ENCODE results near the gene LRRC49. TPM values are rescaled to one million over a fixed set of nuclear protein-coding genes. Genes with fewer than 3 reads are reported as not detected.
"Not testable (repeated sequence)": the region's sequence is repeated elsewhere in the genome, so short reads cannot be mapped to it uniquely, and the experiment has no call there.

Gene LRRC49
- total RNA-seq, 1 donor from 2014 or later, result not detected

DNA sequence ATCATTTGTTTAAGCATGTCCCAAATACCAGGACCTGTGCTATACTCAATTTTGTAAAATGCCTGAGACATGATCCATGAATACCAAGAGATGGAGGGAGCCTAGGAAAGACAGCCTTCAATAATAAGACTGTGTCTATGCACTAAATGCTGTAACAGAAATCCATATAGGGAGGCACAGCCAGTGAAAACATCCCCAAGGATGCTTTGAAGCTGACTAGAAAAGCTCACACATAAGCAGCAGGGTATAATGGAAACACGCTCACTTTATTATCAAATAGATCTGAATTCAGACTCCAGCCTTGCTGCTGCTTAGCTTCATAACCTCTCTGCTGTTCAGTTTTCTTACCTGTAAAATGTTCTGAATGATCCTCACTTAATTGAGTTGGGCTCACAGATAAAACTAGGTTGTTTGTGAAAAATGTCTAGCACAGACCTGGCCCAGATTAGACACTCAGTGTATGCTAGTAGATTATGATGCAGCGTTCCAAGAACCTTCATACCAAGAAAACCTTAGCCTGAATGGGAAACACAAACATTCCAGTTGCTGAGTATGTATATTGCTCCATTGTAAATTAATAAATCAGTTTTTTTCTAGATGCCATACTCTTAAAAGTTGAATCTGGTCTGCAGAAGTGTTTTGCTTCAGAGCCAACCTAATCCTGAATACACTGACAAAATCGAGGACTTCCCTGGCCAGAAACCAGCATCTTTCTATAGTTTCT lies 34.9 kb upstream of the LRRC49 start:
- H3K27ac Mint-ChIP-seq, result no peak overlapping the region
- intact Hi-C loops (cut with micrococcal nuclease), result no loop called here
- H3K27me3 Mint-ChIP-seq (ENCODE audit: insufficient read depth), result peaks cover 35% of the 10 kb centered on the region
- DNase-seq (ENCODE audit: low spot score), result no peak
- no peak overlapping the region for H3K4me3 Mint-ChIP-seq
- no peaks in the 10 kb centered on the region for H3K36me3 Mint-ChIP-seq (ENCODE audit: low read depth)
- peaks cover 5% of the 10 kb centered on the region for H3K4me1 Mint-ChIP-seq (ENCODE audit: low read depth)
- no peaks in the 10 kb centered on the region for H3K9me3 Mint-ChIP-seq

DNA sequence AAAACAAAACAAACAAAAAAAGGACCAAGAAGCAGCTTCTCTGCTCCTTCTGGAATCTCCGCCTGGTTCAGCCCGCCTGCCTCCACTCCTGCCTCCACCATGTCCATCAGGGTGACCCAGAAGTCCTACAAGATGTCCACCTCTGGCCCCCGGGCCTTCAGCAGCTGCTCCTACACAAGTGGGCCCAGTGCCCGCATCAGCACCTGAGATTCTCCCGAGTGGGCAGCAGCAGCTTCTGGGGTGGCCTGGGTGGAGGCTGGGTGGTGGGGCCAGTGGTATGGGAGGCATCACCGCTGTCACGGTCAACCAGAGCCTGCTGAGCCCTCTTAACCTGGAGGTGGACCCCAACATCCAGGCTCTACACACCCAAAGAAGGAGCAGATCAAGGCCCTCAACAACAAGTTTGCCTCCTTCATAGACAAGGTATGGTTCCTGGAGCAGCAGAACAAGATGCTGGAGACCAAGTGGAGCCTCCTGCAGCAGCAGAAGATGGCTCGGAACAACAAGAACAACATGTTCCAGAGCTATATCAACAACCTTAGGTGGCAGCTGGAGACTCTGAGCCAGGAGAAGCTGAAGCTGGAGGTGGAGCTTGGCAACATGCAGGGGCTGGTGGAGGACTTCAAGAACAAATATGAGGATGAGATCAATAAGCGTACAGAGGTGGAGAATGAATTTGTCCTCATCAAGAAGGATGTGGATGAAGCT lies 33.9 kb upstream of the LRRC49 start:
- intact Hi-C loops (cut with micrococcal nuclease); H3K36me3 Mint-ChIP-seq (ENCODE audit: low read depth); H3K27ac Mint-ChIP-seq; DNase-seq (ENCODE audit: low spot score); H3K4me1 Mint-ChIP-seq (ENCODE audit: low read depth); H3K4me3 Mint-ChIP-seq; H3K9me3 Mint-ChIP-seq: not testable (repeated sequence)
- H3K27me3 Mint-ChIP-seq (ENCODE audit: insufficient read depth), result peaks cover 28% of the 10 kb centered on the region

GRCh38 chr15:70859322-70859908 lies 33.2 kb upstream of the LRRC49 start:
- DNase-seq (ENCODE audit: low spot score), result no peak
- intact Hi-C loops (cut with micrococcal nuclease), result no loop called here
- H3K9me3 Mint-ChIP-seq, result no peaks in the 10 kb centered on the region
- H3K4me1 Mint-ChIP-seq (ENCODE audit: low read depth), result peaks cover 3% of the 10 kb centered on the region
- H3K27ac Mint-ChIP-seq, result no peak overlapping the region
- peaks cover 26% of the 10 kb centered on the region for H3K27me3 Mint-ChIP-seq (ENCODE audit: insufficient read depth)
- no peaks in the 10 kb centered on the region for H3K36me3 Mint-ChIP-seq (ENCODE audit: low read depth)
- no peak overlapping the region for H3K4me3 Mint-ChIP-seq

DNA sequence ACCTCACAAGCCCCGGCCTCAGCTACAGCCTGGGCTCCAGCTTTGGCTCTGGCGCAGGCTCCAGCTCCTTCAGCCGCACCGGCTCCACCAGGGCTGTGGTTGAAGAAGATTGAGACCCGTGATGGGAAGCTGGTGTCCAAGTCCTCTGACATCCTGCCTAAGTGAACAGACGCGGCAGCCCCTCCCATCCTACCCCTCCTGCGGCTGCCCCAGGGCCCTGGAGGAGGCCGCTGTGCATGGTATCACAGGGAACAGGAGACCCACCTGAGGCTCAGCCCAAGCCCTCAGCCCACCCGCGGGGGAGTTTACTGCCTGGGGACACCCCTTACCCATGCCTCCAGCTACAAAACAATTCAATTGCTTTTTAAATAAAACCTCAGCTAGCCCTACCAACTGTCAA lies 32.6 kb upstream of the LRRC49 start:
- no peaks in the 10 kb centered on the region for H3K4me1 Mint-ChIP-seq (ENCODE audit: low read depth)
- no peaks in the 10 kb centered on the region for H3K36me3 Mint-ChIP-seq (ENCODE audit: low read depth)
- H3K4me3 Mint-ChIP-seq, result no peak overlapping the region
- H3K27ac Mint-ChIP-seq, result no peak overlapping the region
- intact Hi-C loops (cut with micrococcal nuclease), result no loop called here
- DNase-seq (ENCODE audit: low spot score), result no peak
- peaks cover 22% of the 10 kb centered on the region for H3K27me3 Mint-ChIP-seq (ENCODE audit: insufficient read depth)
- H3K9me3 Mint-ChIP-seq, result no peaks in the 10 kb centered on the region

GRCh38 chr15:70863450-70864218 lies 29.0 kb upstream of the LRRC49 start:
- DNase-seq (ENCODE audit: low spot score), result no peak
- Mint-ChIP-seq H3K27ac (no peak overlapping the region), H3K4me3 (no peak overlapping the region), H3K4me1 (ENCODE audit: low read depth) (no peaks in the 10 kb centered on the region), H3K36me3 (ENCODE audit: low read depth) (no peaks in the 10 kb centered on the region), H3K9me3 (no peaks in the 10 kb centered on the region), H3K27me3 (ENCODE audit: insufficient read depth) (peaks cover 7% of the 10 kb centered on the region)
- intact Hi-C loops (cut with micrococcal nuclease), result no loop called here

- H3K27me3 Mint-ChIP-seq (ENCODE audit: insufficient read depth), result peaks cover 4% of the 10 kb centered on the region
- no peaks in the 10 kb centered on the region for H3K4me1 Mint-ChIP-seq (ENCODE audit: low read depth)
- no peak overlapping the region for H3K4me3 Mint-ChIP-seq
- H3K27ac Mint-ChIP-seq, result no peak overlapping the region
- H3K9me3 Mint-ChIP-seq, result no peaks in the 10 kb centered on the region
- intact Hi-C loops (cut with micrococcal nuclease), result no loop called here
- no peak for DNase-seq (ENCODE audit: low spot score)
- H3K36me3 Mint-ChIP-seq (ENCODE audit: low read depth), result no peaks in the 10 kb centered on the region
These were observed 25.5 kb upstream of the LRRC49 start for GRCh38 chr15:70866982-70867641.

- Mint-ChIP-seq H3K4me1 (ENCODE audit: low read depth) (no peaks in the 10 kb centered on the region), H3K9me3 (no peaks in the 10 kb centered on the region), H3K36me3 (ENCODE audit: low read depth) (no peaks in the 10 kb centered on the region), H3K27ac (no peak overlapping the region), H3K27me3 (ENCODE audit: insufficient read depth) (peaks cover 4% of the 10 kb centered on the region), H3K4me3 (no peak overlapping the region)
- intact Hi-C loops (cut with micrococcal nuclease), result no loop called here
- DNase-seq (ENCODE audit: low spot score), result no peak
These were observed 24.6 kb upstream of the LRRC49 start for GRCh38 chr15:70867911-70868467.

- no peaks in the 10 kb centered on the region for H3K9me3 Mint-ChIP-seq
- DNase-seq (ENCODE audit: low spot score), result no peak
- no peak overlapping the region for H3K4me3 Mint-ChIP-seq
- H3K36me3 Mint-ChIP-seq (ENCODE audit: low read depth), result no peaks in the 10 kb centered on the region
- intact Hi-C loops (cut with micrococcal nuclease), result no loop called here
- no peak overlapping the region for H3K27ac Mint-ChIP-seq
- no peaks in the 10 kb centered on the region for H3K4me1 Mint-ChIP-seq (ENCODE audit: low read depth)
- peaks cover 4% of the 10 kb centered on the region for H3K27me3 Mint-ChIP-seq (ENCODE audit: insufficient read depth)
These were observed 23.3 kb upstream of the LRRC49 start for GRCh38 chr15:70869346-70869745.

GRCh38 chr15:70870051-70870450 lies 22.6 kb upstream of the LRRC49 start:
- H3K4me1 Mint-ChIP-seq (ENCODE audit: low read depth), result no peaks in the 10 kb centered on the region
- intact Hi-C loops (cut with micrococcal nuclease), result no loop called here

GRCh38 chr15:70871490-70871889 lies 21.1 kb upstream of the LRRC49 start:
- H3K9me3 Mint-ChIP-seq; H3K27ac Mint-ChIP-seq; H3K36me3 Mint-ChIP-seq (ENCODE audit: low read depth); DNase-seq (ENCODE audit: low spot score); H3K4me1 Mint-ChIP-seq (ENCODE audit: low read depth); intact Hi-C loops (cut with micrococcal nuclease); H3K4me3 Mint-ChIP-seq; H3K27me3 Mint-ChIP-seq (ENCODE audit: insufficient read depth): not testable (repeated sequence)

More at GRCh38 chr15:70870051-70870450, 22.6 kb upstream of the LRRC49 start:
- H3K27ac Mint-ChIP-seq, result no peak overlapping the region
- peaks cover 2% of the 10 kb centered on the region for H3K27me3 Mint-ChIP-seq (ENCODE audit: insufficient read depth)
- no peaks in the 10 kb centered on the region for H3K9me3 Mint-ChIP-seq
- no peak overlapping the region for H3K4me3 Mint-ChIP-seq
- H3K36me3 Mint-ChIP-seq (ENCODE audit: low read depth), result no peaks in the 10 kb centered on the region
- DNase-seq (ENCODE audit: low spot score), result no peak

DNA sequence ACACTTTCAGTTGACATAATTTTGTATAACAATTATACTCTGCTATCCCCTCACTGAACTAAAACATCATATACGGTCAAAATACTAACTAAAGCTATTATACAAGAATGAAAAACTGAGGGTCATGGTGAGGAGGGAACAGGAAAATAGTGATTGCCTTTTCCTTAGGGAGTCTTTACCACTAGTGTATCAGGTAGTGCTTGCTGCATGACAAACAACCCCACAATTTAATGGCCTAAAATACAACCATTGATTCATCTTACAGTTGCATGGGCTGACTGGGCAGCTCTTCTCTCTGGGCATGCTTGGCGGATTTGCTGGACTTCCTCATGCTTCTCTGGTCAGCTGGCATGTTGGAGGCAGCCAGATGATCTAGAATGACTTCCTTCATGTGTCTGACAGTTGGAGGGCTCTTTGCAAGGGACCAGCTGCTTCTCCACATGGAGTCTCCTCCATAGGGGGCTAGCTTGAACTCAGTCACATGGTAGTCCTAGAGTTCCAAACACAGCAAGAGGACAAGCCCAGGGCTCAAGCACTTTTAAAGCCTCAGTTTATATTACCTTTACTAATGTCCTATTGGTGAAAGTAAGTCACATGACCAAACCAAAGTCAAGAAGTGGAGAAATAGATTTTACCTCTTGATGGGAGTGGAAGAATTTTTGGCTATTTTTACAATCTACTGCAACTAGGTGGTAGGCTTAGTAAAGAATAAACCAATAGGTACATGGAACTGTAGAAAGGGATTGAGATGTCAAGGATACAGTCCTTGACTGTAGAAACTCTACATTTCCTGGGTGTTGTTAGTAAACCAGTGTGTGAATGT lies 19.2 kb upstream of the LRRC49 start:
- no peak overlapping the region for H3K4me3 Mint-ChIP-seq
- DNase-seq (ENCODE audit: low spot score), result no peak
- intact Hi-C loops (cut with micrococcal nuclease), result no loop called here
- H3K4me1 Mint-ChIP-seq (ENCODE audit: low read depth), result no peaks in the 10 kb centered on the region
- H3K27ac Mint-ChIP-seq, result no peak overlapping the region
- no peaks in the 10 kb centered on the region for H3K9me3 Mint-ChIP-seq
- no peaks in the 10 kb centered on the region for H3K36me3 Mint-ChIP-seq (ENCODE audit: low read depth)
- peaks cover 11% of the 10 kb centered on the region for H3K27me3 Mint-ChIP-seq (ENCODE audit: insufficient read depth)

All from activated T-helper 1 cell treated with anti-CD3 and anti-CD28 coated beads, Interleukin-12 subunit alpha, Interleukin-12 subunit beta, Interleukin-2, Interleukin-4 antibody, amounts not matched to agents 30 ng/mL and 10 ng/mL and 1 ng/mL, durations not matched to agents 14 hours and 24 hours and 36 hours (primary cell).